ENCODE data around the gene RBPJL.

- TF ChIP-seq CTCF (IDR thresholded peaks at IDR 0.05) (no peak), POLR2A (IDR thresholded peaks at IDR 0.05) (no peak), POLR2AphosphoS5 (IDR thresholded peaks at IDR 0.05) (no peak)
These were observed 12.3 kb downstream of the RBPJL start for GRCh38 chr20:45318948-45319347.
